Liver (tissue), 9 donors: Measurements from ENCODE around the gene SOX8. TPM values are rescaled to one million over a fixed set of nuclear protein-coding genes. Genes with fewer than 3 reads are reported as not detected.

Source experiments
- DNase-seq: peaks from one replicate; pipeline ENCODE4 v3.0.0-alpha.2; 2017; ENCODE audit warnings: low spot score
- H3K27ac ChIP-seq, 2 donors: one replicate each; pipeline ENCODE4 v1.7.0; 2013; ENCODE audit warnings: inconsistent platforms in 2 of 2, low read length in 2 of 2, control low read depth in 1 of 2, low read depth in 1 of 2, mild to moderate bottlenecking in 1 of 2
- H3K27me3 ChIP-seq, 4 donors: one replicate each; pipeline versions ENCODE4 v1.6.1 to v1.7.0; 2013; ENCODE audit warnings: low read length in 3 of 4, inconsistent platforms in 1 of 4, mild to moderate bottlenecking in 1 of 4, moderate library complexity in 1 of 4; ENCODE audit not compliant: control insufficient read depth in 4 of 4, insufficient read depth in 4 of 4
- H3K36me3 ChIP-seq, 4 donors: one replicate each; pipeline versions ENCODE4 v1.6.1 to v1.7.0; 2013; ENCODE audit warnings: low read length in 3 of 4, mild to moderate bottlenecking in 3 of 4, low read depth in 1 of 4, moderate library complexity in 1 of 4; ENCODE audit not compliant: control insufficient read depth in 4 of 4, insufficient read depth in 3 of 4
- H3K4me1 ChIP-seq, 4 donors: one replicate each; pipeline versions ENCODE4 v1.6.1 to v1.7.0; 2013; ENCODE audit warnings: low read length in 3 of 4, mild to moderate bottlenecking in 3 of 4, moderate library complexity in 1 of 4; ENCODE audit not compliant: control insufficient read depth in 4 of 4, insufficient read depth in 4 of 4
- H3K4me3 ChIP-seq, 3 donors: one replicate each; pipeline versions ENCODE4 v1.6.1 to v1.7.0; 2013; ENCODE audit warnings: low read length in 3 of 3, control low read depth in 1 of 3, low read depth in 1 of 3, mild to moderate bottlenecking in 1 of 3
- H3K9ac ChIP-seq, 2 donors: one replicate each; pipeline ENCODE4 v1.7.0; 2013; ENCODE audit warnings: low read length in 2 of 2, mild to moderate bottlenecking in 2 of 2, moderate library complexity in 2 of 2, control low read depth in 1 of 2, low read depth in 1 of 2
- H3K9me3 ChIP-seq, 4 donors: one replicate each; pipeline versions ENCODE4 v1.6.1 to v1.7.0; 2013; ENCODE audit warnings: low read length in 3 of 4; ENCODE audit not compliant: control insufficient read depth in 4 of 4
- ATF3 ChIP-seq: IDR thresholded peaks from 2 replicates; pipeline ENCODE4 v1.6.1; 2016; ENCODE audit warnings: antibody characterized with exemption
- CTCF ChIP-seq: fragments of 150-350 bp; IDR thresholded peaks from 2 replicates; pipeline ENCODE4 v1.5.1; 2017; ENCODE audit warnings: improper control_type of control experiment, low read depth, low read length; ENCODE audit not compliant: missing input control
- EGR1 ChIP-seq, 2 donors: IDR thresholded peaks; 2 replicates each; pipeline ENCODE4 v1.6.1; 2016 to 2018; ENCODE audit warnings: antibody characterized with exemption in 2 of 2, low read depth in 2 of 2
- FOXA1 ChIP-seq: IDR thresholded peaks from 2 replicates; pipeline ENCODE4 v1.6.1; 2016; ENCODE audit warnings: antibody characterized with exemption
- FOXA2 ChIP-seq: IDR thresholded peaks from 2 replicates; pipeline ENCODE4 v1.6.1; 2016; ENCODE audit warnings: antibody characterized with exemption
- GABPA ChIP-seq, 2 donors: IDR thresholded peaks in 1 of 2; conservative IDR thresholded peaks in 1 of 2; 2 replicates each; pipeline ENCODE4 v1.6.1; 2016; ENCODE audit warnings: antibody characterized with exemption in 2 of 2, mild to moderate bottlenecking in 1 of 2, moderate library complexity in 1 of 2
- HNF4A ChIP-seq, 2 donors: conservative IDR thresholded peaks; 2 replicates each; pipeline ENCODE4 v1.6.1; 2016; ENCODE audit warnings: antibody characterized with exemption in 2 of 2, mild to moderate bottlenecking in 2 of 2
- HNF4G ChIP-seq: IDR thresholded peaks from 2 replicates; pipeline ENCODE4 v1.6.1; 2016; ENCODE audit warnings: antibody characterized with exemption
- JUND ChIP-seq, 2 donors: IDR thresholded peaks; 2 replicates each; pipeline ENCODE4 v1.6.1; 2016; ENCODE audit warnings: antibody characterized with exemption in 2 of 2
- MAX ChIP-seq: IDR thresholded peaks from 2 replicates; pipeline ENCODE4 v1.6.1; 2016; ENCODE audit warnings: antibody characterized with exemption
- NR2F2 ChIP-seq: IDR thresholded peaks from 2 replicates; pipeline ENCODE4 v1.6.1; 2016; ENCODE audit warnings: antibody characterized with exemption
- RAD21 ChIP-seq, 2 donors: IDR thresholded peaks; 2 replicates each; pipeline ENCODE4 v1.6.1; 2016; ENCODE audit warnings: antibody characterized with exemption in 2 of 2, mild to moderate bottlenecking in 2 of 2
- REST ChIP-seq: IDR thresholded peaks from 2 replicates; pipeline ENCODE4 v1.6.1; 2016; ENCODE audit warnings: antibody characterized with exemption, mild to moderate bottlenecking
- RXRA ChIP-seq, 2 donors: IDR thresholded peaks; 2 replicates each; pipeline ENCODE4 v1.6.1; 2017 to 2018; ENCODE audit warnings: antibody characterized with exemption in 2 of 2, mild to moderate bottlenecking in 1 of 2
- TAF1 ChIP-seq: conservative IDR thresholded peaks from 2 replicates; pipeline ENCODE4 v1.6.1; 2016; ENCODE audit warnings: antibody characterized with exemption, mild to moderate bottlenecking
- YY1 ChIP-seq: IDR thresholded peaks from 2 replicates; pipeline ENCODE4 v1.6.1; 2016; ENCODE audit warnings: antibody characterized with exemption, mild to moderate bottlenecking
- ZBTB33 ChIP-seq: IDR thresholded peaks from 2 replicates; pipeline ENCODE4 v1.6.1; 2016; ENCODE audit warnings: antibody characterized with exemption
- WGBS: extraction: QIAGEN DNeasy Blood & Tissue Kit; methylation state at CpG from one replicate; pipeline ENCODE4 v1.1.7; 2013; 5-methylcytosine and 5-hydroxymethylcytosine counted together
- polyA plus RNA-seq, 2 donors: library from polyadenylated mRNA; stranded (reverse) in 1 of 2; unstranded in 1 of 2; fragments of 200-250 nt in 1 of 2; fragments of >200 nt in 1 of 2; fragmentation: Nextera tagmentation in 1 of 2; extraction: Ambion mirVana in 1 of 2; gene quantifications; one replicate each; pipeline versions ENCODE4 v1.2.1 to v1.2.3, GENCODE V29; 2013 to 2015
- total RNA-seq, 2 donors: library from RNA; depleted of rRNA; stranded (reverse); fragments of >200 nt; gene quantifications; one replicate each; pipeline ENCODE4 v1.2.3, GENCODE V29; 2014
- donor health status: healthy.
- donor health status: healthy.
- donor health status: healthy.
- donor health status: healthy.
- donor health status: healthy.

The SOX8 gene
- total and polyA plus RNA-seq, 4 donors: 0.05 to 0.33 (median 0.17) TPM; not detected in 1

- Histone ChIP-seq H3K36me3 (peaks cover 0 to 8% (median 4%) of the 10 kb centered on the region in 4 donors), H3K4me3 (no peak overlapping the region), H3K27ac (no peak overlapping the region), H3K9ac (no peak overlapping the region), H3K9me3 (peaks cover 0 to 6% (median 3%) of the 10 kb centered on the region in 4 donors), H3K27me3 (no peaks in the 10 kb centered on the region), H3K4me1 (no peaks in the 10 kb centered on the region)
- 87% methylated on average over 9 of the region's 9 CpGs for WGBS
- DNase-seq: no peak
- TF ChIP-seq FOXA1: no peak
- TF ChIP-seq ATF3: no peak
- TF ChIP-seq GABPA (IDR thresholded peaks at IDR 0.05 in 1 of 2, conservative IDR thresholded peaks at IDR 0.05 in 1 of 2): no peak
These were observed 42.8 kb upstream of the SOX8 start for GRCh38 chr16:938752-939151.

- H3K36me3 ChIP-seq: peaks cover 0 to 8% (median 3%) of the 10 kb centered on the region in 4 donors
- no peak overlapping the region for H3K9ac ChIP-seq
- no peak for DNase-seq
- H3K4me3 ChIP-seq: no peak overlapping the region
- no peak for TF ChIP-seq FOXA1
- TF ChIP-seq RAD21 (IDR thresholded peaks at IDR 0.05): no peak
- no peak for TF ChIP-seq RXRA (IDR thresholded peaks at IDR 0.05)
- TF ChIP-seq TAF1: no peak
- TF ChIP-seq FOXA2: no peak
- no peak for TF ChIP-seq ATF3
- TF ChIP-seq HNF4A (conservative IDR thresholded peaks at IDR 0.05): no peak
- TF ChIP-seq EGR1 (IDR thresholded peaks at IDR 0.05; ENCODE audit: low read depth in 2 of 2): no peak
- no peak for TF ChIP-seq JUND (IDR thresholded peaks at IDR 0.05)
- no peak for TF ChIP-seq GABPA (IDR thresholded peaks at IDR 0.05 in 1 of 2, conservative IDR thresholded peaks at IDR 0.05 in 1 of 2)
- no peak for TF ChIP-seq CTCF
- no peak for TF ChIP-seq HNF4G
- no peak for TF ChIP-seq ZBTB33
- TF ChIP-seq MAX: no peak
- H3K27me3 ChIP-seq: no peaks in the 10 kb centered on the region
- WGBS: 95% methylated on average over 27 of the region's 27 CpGs
- no peak overlapping the region for H3K27ac ChIP-seq
- H3K4me1 ChIP-seq: no peaks in the 10 kb centered on the region
- H3K9me3 ChIP-seq: peaks cover 0 to 6% (median 3%) of the 10 kb centered on the region in 4 donors
These were observed 42.3 kb upstream of the SOX8 start for GRCh38 chr16:939311-939710.

- no peaks in the 10 kb centered on the region for H3K4me1 ChIP-seq
- H3K9me3 ChIP-seq: peaks cover 0 to 6% (median 3%) of the 10 kb centered on the region in 4 donors
- H3K27ac ChIP-seq: no peak overlapping the region
- no peaks in the 10 kb centered on the region for H3K27me3 ChIP-seq
- 96% methylated on average over 17 of the region's 17 CpGs for WGBS
- no peak for DNase-seq
- no peak overlapping the region for H3K9ac ChIP-seq
- H3K4me3 ChIP-seq: no peak overlapping the region
- H3K36me3 ChIP-seq: peaks cover 0 to 8% (median 2%) of the 10 kb centered on the region in 4 donors
- TF ChIP-seq REST (no peak), YY1 (no peak), CTCF (no peak), EGR1 (IDR thresholded peaks at IDR 0.05; ENCODE audit: low read depth in 2 of 2) (no peak), FOXA1 (no peak), NR2F2 (no peak)
These were observed 41.6 kb upstream of the SOX8 start for GRCh38 chr16:939941-940340.
